Measurements from ENCODE around the gene ANGPTL3.
"Not testable (repeated sequence)": the region's sequence is repeated elsewhere in the genome, so short reads cannot be mapped to it uniquely, and the experiment has no call there.

ANGPTL3 gene

GRCh38 chr1:62597281-62597680 is at the start of gene ANGPTL3:
TSS of gene ANGPTL3 (plus strand) at chr1:62597520. CDS start at chr1:62597567, 47 bp downstream.
- DNase-seq: no peak

GRCh38 chr1:62561306-62561705 is 36.0 kb upstream of the ANGPTL3 start:
- DNase-seq: no peak

GRCh38 chr1:62567182-62567581 is 30.1 kb upstream of the ANGPTL3 start:
- not testable (repeated sequence) for DNase-seq

- DNase-seq: not testable (repeated sequence)
Measured at GRCh38 chr1:62567926-62568325, 29.4 kb upstream of the ANGPTL3 start.

- not testable (repeated sequence) for DNase-seq
Measured at GRCh38 chr1:62571517-62571916, 25.8 kb upstream of the ANGPTL3 start.

- DNase-seq: no peak
Measured at GRCh38 chr1:62572476-62572875, 24.8 kb upstream of the ANGPTL3 start.

- no peak for DNase-seq
Measured at GRCh38 chr1:62573675-62574074, 23.6 kb upstream of the ANGPTL3 start.

- no peak for DNase-seq
Measured at GRCh38 chr1:62585469-62586155, 11.7 kb upstream of the ANGPTL3 start.

- no peak for DNase-seq
Measured at GRCh38 chr1:62588000-62588399, 9.3 kb upstream of the ANGPTL3 start.

GRCh38 chr1:62589321-62589720 is 8.0 kb upstream of the ANGPTL3 start:
- DNase-seq: no peak

- no peak for DNase-seq
Measured at GRCh38 chr1:62590255-62590969, 6.9 kb upstream of the ANGPTL3 start.

- DNase-seq: no peak
Measured at GRCh38 chr1:62590970-62591368, 6.4 kb upstream of the ANGPTL3 start.

GRCh38 chr1:62593825-62594394 is 3.4 kb upstream of the ANGPTL3 start:
- DNase-seq: no peak

GRCh38 chr1:62595647-62596046 is 1.7 kb upstream of the ANGPTL3 start:
- DNase-seq: no peak

- no peak for DNase-seq
Measured at GRCh38 chr1:62599044-62599443, 1.7 kb downstream of the ANGPTL3 start.

GRCh38 chr1:62601457-62601856 is 4.1 kb downstream of the ANGPTL3 start:
- no peak for DNase-seq

GRCh38 chr1:62608905-62609304 is 11.6 kb downstream of the ANGPTL3 start:
- no peak for DNase-seq

GRCh38 chr1:62610588-62610987 is 13.3 kb downstream of the ANGPTL3 start:
- DNase-seq: not testable (repeated sequence)

GRCh38 chr1:62612770-62613169 is 15.4 kb downstream of the ANGPTL3 start:
- no peak for DNase-seq

- DNase-seq: no peak
Measured at GRCh38 chr1:62613325-62613727, 16.0 kb downstream of the ANGPTL3 start.

GRCh38 chr1:62613890-62614289 is 16.6 kb downstream of the ANGPTL3 start:
- no peak for DNase-seq

- peak in 1 of 2 experiments; percentile 7 for DNase-seq
Measured at GRCh38 chr1:62621907-62622306, 24.6 kb downstream of the ANGPTL3 start.

GRCh38 chr1:62625415-62625814 is 28.1 kb downstream of the ANGPTL3 start:
- DNase-seq: no peak

- DNase-seq: no peak
Measured at GRCh38 chr1:62628506-62628905, 31.2 kb downstream of the ANGPTL3 start.
